HepG2 (cell line): ENCODE measurements around the gene ADAMTS16. TPM values are rescaled to one million over a fixed set of nuclear protein-coding genes. Genes with fewer than 3 reads are reported as not detected.

ENCODE experiments used
- ATAC-seq: fragments of 200-7000 bp; cut with Tn5 transposase; 3 replicates; pipeline ENCODE4 v1.9.1; 2020; ENCODE audit warnings: mild to moderate bottlenecking, moderate library complexity
- BruUV-seq: library from RNA; stranded (reverse); fragments of 400-500 nt; replicated peaks from 2 replicates; lab custom pipeline; 2021; lab: Mats Ljungman, UMichigan
- CTCF ChIA-PET: fragments of 300-600 bp; formaldehyde crosslinking; extraction: SDS; loops from one replicate; lab custom pipeline; 2021; ENCODE audit warnings: low total read pairs, inconsistent platforms, low intra/inter-chr PET ratio; lab: Yijun Ruan, JAX
- POLR2A ChIA-PET: fragments of 350-600 bp; sonication (Branson Sonifier 250); formaldehyde crosslinking; loops from one replicate; lab custom pipeline; 2020; ENCODE audit warnings: antibody characterized with exemption, inconsistent platforms; lab: Yijun Ruan, JAX
- DNase-seq: peaks from one replicate; pipeline ENCODE4 v3.0.0-alpha.2; 2015; ENCODE audit warnings: low spot score
- FAIRE-seq: peaks from 3 replicates; lab custom pipeline; 2011; peaks lifted over from hg19 to GRCh38; lab: Jason Lieb, UNC
- H2AFZ ChIP-seq: one replicate; pipeline ENCODE4 v1.6.1; 2011; ENCODE audit warnings: low read length, inconsistent platforms
- H3K27ac ChIP-seq: fragments of 300-600 bp; 3 replicates; pipeline ENCODE4 v1.8.0; 2011; ENCODE audit warnings: mixed run types, mild to moderate bottlenecking, mixed read lengths, low read length, inconsistent platforms; ENCODE audit not compliant: insufficient read depth; ENCODE audit errors: extremely low read length
- H3K27me3 ChIP-seq, 2 experiments: fragments of 200-600 bp in 1 of 2; 2 replicates in 1 of 2; 3 replicates in 1 of 2; pipeline versions ENCODE4 v1.6.0 to v1.8.0; 2011; ENCODE audit warnings: low read length in 2 of 2, mild to moderate bottlenecking in 2 of 2, moderate library complexity in 2 of 2, inconsistent platforms in 1 of 2; ENCODE audit not compliant: insufficient read depth in 2 of 2, control insufficient read depth in 1 of 2
- H3K36me3 ChIP-seq, 2 experiments: fragments of 200-600 bp in 1 of 2; replicated peaks in 1 of 2; 2 replicates in 1 of 2; 3 replicates in 1 of 2; pipeline versions ENCODE4 v1.5.1 to v1.8.0; 2011; ENCODE audit warnings: low read length in 2 of 2, inconsistent platforms in 1 of 2; ENCODE audit not compliant: insufficient read depth in 2 of 2, control insufficient read depth in 1 of 2
- H3K4me1 ChIP-seq: 2 replicates; pipeline ENCODE4 v1.5.1; 2012; ENCODE audit warnings: low read length, inconsistent platforms; ENCODE audit not compliant: insufficient read depth
- H3K4me2 ChIP-seq: 2 replicates; pipeline ENCODE4 v1.6.0; 2011; ENCODE audit warnings: low read depth, low read length, inconsistent platforms
- H3K4me3 ChIP-seq, 3 experiments: fragments of 200-600 bp in 1 of 3; sonication (generic), shearing (Covaris generic) in 1 of 3; replicated peaks in 1 of 3; 2 replicates each; pipeline ENCODE4 v1.5.1; 2011 to 2016; ENCODE audit warnings: low read length in 3 of 3, inconsistent platforms in 2 of 3, low read depth in 2 of 3, mild to moderate bottlenecking in 2 of 3, control low read depth in 1 of 3, mixed read lengths in 1 of 3; ENCODE audit not compliant: insufficient read depth in 1 of 3
- H3K79me2 ChIP-seq: one replicate; pipeline ENCODE4 v1.6.1; 2011; ENCODE audit warnings: low read length, inconsistent platforms; ENCODE audit not compliant: insufficient read depth
- H3K9ac ChIP-seq: 2 replicates; pipeline ENCODE4 v1.6.0; 2011; ENCODE audit warnings: mild to moderate bottlenecking, low read depth, low read length, inconsistent platforms; ENCODE audit not compliant: insufficient read depth
- H3K9me3 ChIP-seq: 2 replicates; pipeline ENCODE4 v1.5.1; 2012; ENCODE audit warnings: mild to moderate bottlenecking, low read length
- H4K20me1 ChIP-seq: 2 replicates; pipeline ENCODE4 v1.6.0; 2011; ENCODE audit warnings: inconsistent platforms, mild to moderate bottlenecking, low read length, moderate library complexity; ENCODE audit not compliant: insufficient read depth
- CTCF ChIP-seq: sonication (generic); formaldehyde crosslinking; IDR thresholded peaks from 2 replicates; pipeline ENCODE4 v1.5.0; 2020; ENCODE audit warnings: mild to moderate bottlenecking, missing genetic modification reagents, moderate library complexity
- RBAK ChIP-seq: sonication (generic); formaldehyde crosslinking; IDR thresholded peaks from 2 replicates; pipeline ENCODE4 v1.5.1; 2020; ENCODE audit warnings: mild to moderate bottlenecking, missing genetic modification reagents
- RFXANK ChIP-seq: IDR thresholded peaks from 2 replicates; pipeline ENCODE4 v1.6.1; 2016
- SNRNP70 ChIP-seq: fragments of 200-400 bp; formaldehyde crosslinking; IDR thresholded peaks from 2 replicates; pipeline ENCODE4 v1.6.1; 2017; ENCODE audit warnings: mild to moderate bottlenecking, low read depth, low read length, moderate library complexity
- SRSF4 ChIP-seq: fragments of 200-400 bp; formaldehyde crosslinking; IDR thresholded peaks from one replicate; pipeline ENCODE4 v1.6.1; 2018; ENCODE audit warnings: mild to moderate bottlenecking, low read depth, low read length, moderate library complexity; ENCODE audit not compliant: poor library complexity, severe bottlenecking
- TCF7L2 ChIP-seq: IDR thresholded peaks from 2 replicates; pipeline ENCODE4 v1.6.1; 2011; ENCODE audit warnings: mild to moderate bottlenecking, low read depth, low read length, moderate library complexity
- ZNF20 ChIP-seq: sonication (generic); formaldehyde crosslinking; IDR thresholded peaks from 2 replicates; pipeline ENCODE4 v1.4.0; 2020; ENCODE audit warnings: mild to moderate bottlenecking, moderate library complexity, missing genetic modification reagents
- ZNF264 ChIP-seq: sonication (generic); formaldehyde crosslinking; IDR thresholded peaks from 2 replicates; pipeline ENCODE4 v1.4.0; 2020; ENCODE audit warnings: missing genetic modification reagents
- WGBS: methylation state at CpG from one replicate; pipeline ENCODE4 v1.1.6; 2017; ENCODE audit warnings: low lambda C conversion rate; 5-methylcytosine and 5-hydroxymethylcytosine counted together
- in situ Hi-C: cut with HindIII; loops from 2 replicates; pipeline ENCODE4 v1.10.0; 2017; ENCODE audit warnings: low pct_unique_long_range_greater_than_20kb; ENCODE audit not compliant: extremely low pct_ligation_motif_present
- intact Hi-C: fragments of 100-400 bp; cut with micrococcal nuclease; formaldehyde crosslinking; loops from one replicate; pipeline ENCODE4 v1.10.0; 2022; ENCODE audit not compliant: unreplicated experiment
- polyA plus RNA-seq, 8 experiments: library from polyadenylated mRNA; depleted of rRNA in 3 of 8; stranded (reverse) in 7 of 8; unstranded in 1 of 8; fragments of >200 nt; fragmentation: Illumina TruSeq in 4 of 8; extraction: Trizol in 4 of 8; gene quantifications; 2 replicates each; pipeline versions ENCODE4 v1.2.1 to v1.2.3, GENCODE V29; 2011 to 2016; ENCODE audit warnings: low read depth in 4 of 8, missing spikeins in 1 of 8, mixed read lengths in 1 of 8; ENCODE audit not compliant: insufficient read depth in 1 of 8
- total RNA-seq, 5 experiments: library from RNA; depleted of rRNA; stranded (reverse); fragments of >200 nt; fragmentation: Illumina TruSeq; extraction: Trizol; gene quantifications; 2 replicates each; pipeline ENCODE4 v1.2.3, GENCODE V29; 2016; ENCODE audit warnings: low read depth in 1 of 5

ADAMTS16 gene
- total and polyA plus RNA-seq, 2 of the 13 experiments (the other 11 are each of a cell fraction or from before 2014, with no cell fraction given): 0.02 to 0.03 TPM

GRCh38 chr5:5198135-5198534 lies 58.0 kb downstream of the ADAMTS16 start:
- no peak for TF ChIP-seq SRSF4
- TF ChIP-seq RBAK (CRISPR knock-in tag): no peak
- TF ChIP-seq ZNF264: no peak
- TF ChIP-seq SNRNP70: no peak
- TF ChIP-seq TCF7L2: no peak
- no peak for TF ChIP-seq RFXANK (CRISPR knock-in tag)
- Histone ChIP-seq H3K9ac (no peak overlapping the region), H3K27ac (no peak overlapping the region), H3K4me2 (no peak overlapping the region), H3K9me3 (no peaks in the 10 kb centered on the region), H3K4me3 (no peak overlapping the region), H3K79me2 (no peaks in the 10 kb centered on the region), H3K27me3 (no peaks in the 10 kb centered on the region; a peak in 1 of 5 replicates), H2AFZ (no peak overlapping the region), H3K36me3 (no peaks in the 10 kb centered on the region), H4K20me1 (no peaks in the 10 kb centered on the region), H3K4me1 (no peaks in the 10 kb centered on the region)
- no TSS peak for BruUV-seq
- 38% methylated on average over 7 of the region's 7 CpGs for WGBS
- ChIA-PET CTCF (no interaction called here), POLR2A (no interaction called here)
- no peak for FAIRE-seq
- no peak for DNase-seq
- in situ Hi-C loops: no loop called here
- intact Hi-C loops: no loop called here
- no peak for ATAC-seq

GRCh38 chr5:5198815-5199214 lies 58.7 kb downstream of the ADAMTS16 start:
- ChIA-PET POLR2A (no interaction called here), CTCF (no interaction called here)
- Histone ChIP-seq H3K9ac (no peak overlapping the region), H3K79me2 (no peaks in the 10 kb centered on the region), H3K27ac (no peak overlapping the region), H3K9me3 (no peaks in the 10 kb centered on the region), H2AFZ (no peak overlapping the region), H3K36me3 (no peaks in the 10 kb centered on the region), H3K27me3 (no peaks in the 10 kb centered on the region; a peak in 1 of 5 replicates), H3K4me2 (no peak overlapping the region), H4K20me1 (no peaks in the 10 kb centered on the region), H3K4me1 (no peaks in the 10 kb centered on the region), H3K4me3 (no peak overlapping the region)
- FAIRE-seq (no peak), ATAC-seq (no peak), DNase-seq (no peak)
- 0% methylated on average over 1 of the region's 1 CpG for WGBS
- intact Hi-C loops: no loop called here
- BruUV-seq: no TSS peak
- TF ChIP-seq CTCF (CRISPR knock-in tag): no peak
- no peak for TF ChIP-seq ZNF20 (CRISPR knock-in tag)
- in situ Hi-C loops: no loop called here
